HG02798 (cell line): ENCODE measurements around the gene GOLGA8G.
"Not testable (repeated sequence)": the region's sequence is repeated elsewhere in the genome, so short reads cannot be mapped to it uniquely, and the experiment has no call there.

ENCODE experiments used
- ATAC-seq: cut with Tn5 transposase; IDR thresholded peaks from one replicate; pipeline ENCODE4 v1.9.1; 2021; ENCODE audit warnings: mild to moderate bottlenecking; ENCODE audit not compliant: unreplicated experiment, poor library complexity

GOLGA8G gene

DNA sequence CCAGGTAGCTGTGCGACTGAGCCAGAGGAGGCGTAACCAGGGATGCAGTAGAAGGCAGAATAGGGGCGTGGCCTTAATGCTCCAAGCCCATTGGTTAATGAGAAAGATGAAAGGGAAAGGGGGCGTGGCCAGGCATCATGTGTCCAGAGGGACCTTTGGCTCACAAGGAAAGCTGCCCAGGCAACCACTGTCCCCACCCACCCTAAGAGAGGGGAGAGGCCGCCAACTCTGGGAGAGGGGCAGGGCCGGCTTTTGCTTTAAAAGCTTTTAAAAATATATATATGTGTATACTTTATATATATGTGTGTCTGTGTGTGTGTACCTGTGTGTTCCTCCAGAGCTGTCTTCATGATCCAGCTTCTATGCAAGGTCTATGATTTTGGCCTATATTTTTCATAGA is at the start of gene GOLGA8G:
GOLGA8G (minus strand) TSS at position 18 of the 400 bp plus-strand sequence. CDS start 62 bp downstream, outside the sequence.
- not testable (repeated sequence) for ATAC-seq

DNA sequence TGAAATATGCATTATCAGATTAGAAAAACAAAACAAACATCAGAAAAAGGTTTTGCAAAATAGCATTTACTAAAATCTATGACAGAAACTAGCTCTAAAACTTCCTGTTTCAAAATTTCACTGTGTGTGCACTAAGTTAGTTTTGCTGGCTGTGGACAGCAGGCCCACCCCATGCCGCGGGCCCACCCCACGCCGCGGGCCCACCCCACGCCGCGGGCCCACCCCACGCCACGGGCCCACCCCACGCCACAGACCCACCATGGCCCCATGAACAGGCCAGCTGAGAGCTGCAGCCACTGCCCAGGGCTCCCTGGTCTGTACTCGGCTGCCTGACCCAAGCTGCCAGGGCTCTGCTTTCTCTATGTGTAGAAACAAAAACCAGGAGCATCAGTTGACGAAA is 40.6 kb upstream of the GOLGA8G start:
- not testable (repeated sequence) for ATAC-seq

GRCh38 chr15:28553268-28553667 is 20.5 kb upstream of the GOLGA8G start, which contains the start of gene GOLGA6L25:
GOLGA6L25 (plus strand) TSS chr15:28553568; CDS start chr15:28553629, 61 bp downstream.
- not testable (repeated sequence) for ATAC-seq

- not testable (repeated sequence) for ATAC-seq
These were observed 17.6 kb downstream of the GOLGA8G start for GRCh38 chr15:28515208-28515607.

DNA sequence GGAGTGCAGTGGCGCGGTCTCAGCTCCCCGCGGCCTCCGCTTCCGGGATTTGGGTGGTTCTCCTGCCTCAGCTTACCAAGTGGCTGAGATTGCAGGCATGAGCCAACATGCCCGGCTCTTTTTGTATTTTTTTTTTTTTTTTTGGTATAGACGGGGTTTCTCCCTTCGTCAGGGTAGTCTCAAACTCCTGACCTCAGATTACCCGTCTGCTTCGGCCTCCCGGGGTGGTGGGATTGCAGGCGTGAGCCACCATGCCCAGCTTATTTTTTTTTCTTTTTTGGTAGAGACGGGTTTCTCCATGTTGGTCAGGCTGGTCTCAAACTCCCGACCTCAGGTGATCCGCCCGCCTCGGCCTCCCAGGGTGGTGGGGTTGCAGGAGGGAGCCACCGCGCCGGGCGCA is 18.6 kb downstream of the GOLGA8G start:
- ATAC-seq, result not testable (repeated sequence)

DNA sequence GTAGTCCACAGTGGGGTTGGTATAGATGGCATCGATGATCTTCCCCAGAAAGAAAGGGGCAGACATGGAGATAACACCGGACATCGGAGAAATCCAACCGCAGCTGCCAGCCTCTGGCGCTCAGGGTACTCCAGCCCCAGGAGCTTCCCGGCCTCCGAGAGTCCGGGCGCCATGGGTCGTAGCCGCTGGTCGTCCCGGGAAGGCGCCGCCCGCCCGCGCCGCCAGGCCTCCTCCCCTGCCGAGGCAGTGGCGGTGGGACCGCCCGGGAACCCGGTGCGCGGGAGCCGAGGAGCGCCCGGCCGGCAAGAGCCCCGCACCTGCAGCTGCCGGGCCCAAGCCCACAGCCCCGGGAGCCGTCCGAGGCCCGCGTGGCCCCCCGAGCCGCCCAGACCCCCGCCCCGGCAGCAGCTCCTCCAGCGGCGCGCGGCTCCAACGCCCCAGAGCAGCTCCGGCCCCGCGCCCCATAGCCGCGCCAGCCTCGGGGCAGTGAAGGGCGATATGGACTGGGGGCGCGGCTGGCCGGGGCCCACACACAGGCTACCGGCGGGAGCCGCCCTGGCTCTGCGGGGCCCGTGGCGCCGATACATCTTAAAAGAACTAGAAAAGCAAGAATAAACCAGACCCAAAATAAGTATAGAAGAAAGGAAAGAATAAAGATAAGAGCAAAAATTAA is 24.4 kb downstream of the GOLGA8G start:
- ATAC-seq, result not testable (repeated sequence)

GRCh38 chr15:28481340-28481739 is 51.4 kb downstream of the GOLGA8G start:
- ATAC-seq, result not testable (repeated sequence)
